Activated naive CD4-positive, alpha-beta T cell treated with anti-CD3 and anti-CD28 coated beads, Interleukin-2, amount 50 U/mL, for 24 hours (primary cell): ENCODE data around the gene PRKAR1B.

Experiments
- H3K27ac Mint-ChIP-seq: one replicate; pipeline ENCODE4 v1.8.0; 2021; ENCODE audit warnings: mild to moderate bottlenecking, mixed read lengths
- H3K27me3 Mint-ChIP-seq: one replicate; pipeline ENCODE4 v1.8.0; 2021; ENCODE audit warnings: mixed read lengths
- H3K36me3 Mint-ChIP-seq: one replicate; pipeline ENCODE4 v1.8.0; 2021; ENCODE audit warnings: mixed read lengths
- H3K4me1 Mint-ChIP-seq: one replicate; pipeline ENCODE4 v1.8.0; 2021; ENCODE audit warnings: mixed read lengths
- H3K4me3 Mint-ChIP-seq: one replicate; pipeline ENCODE4 v1.8.0; 2021; ENCODE audit warnings: mild to moderate bottlenecking, mixed read lengths
- H3K9me3 Mint-ChIP-seq: one replicate; pipeline ENCODE4 v1.8.0; 2021; ENCODE audit warnings: mixed read lengths

The PRKAR1B gene

GRCh38 chr7:514651-515598 lies 212.2 kb downstream of the PRKAR1B start:
- H3K9me3 Mint-ChIP-seq = no peaks in the 10 kb centered on the region
- H3K27me3 Mint-ChIP-seq = peaks cover 18% of the 10 kb centered on the region
- H3K4me1 Mint-ChIP-seq = peaks cover 18% of the 10 kb centered on the region
- peaks cover 4% of the 10 kb centered on the region for H3K36me3 Mint-ChIP-seq
- H3K27ac Mint-ChIP-seq = peak overlapping the region; percentile 12
- peak overlapping the region; percentile 15 for H3K4me3 Mint-ChIP-seq

GRCh38 chr7:514242-514641 lies 212.8 kb downstream of the PRKAR1B start:
- Mint-ChIP-seq H3K4me1 (peaks cover 18% of the 10 kb centered on the region), H3K36me3 (peaks cover 4% of the 10 kb centered on the region), H3K27me3 (peaks cover 18% of the 10 kb centered on the region), H3K27ac (no peak overlapping the region), H3K9me3 (no peaks in the 10 kb centered on the region), H3K4me3 (no peak overlapping the region)

GRCh38 chr7:513521-514166 lies 213.4 kb downstream of the PRKAR1B start:
- Mint-ChIP-seq H3K36me3 (peaks cover 4% of the 10 kb centered on the region), H3K4me3 (no peak overlapping the region), H3K9me3 (no peaks in the 10 kb centered on the region), H3K27me3 (peaks cover 18% of the 10 kb centered on the region), H3K27ac (no peak overlapping the region), H3K4me1 (peaks cover 17% of the 10 kb centered on the region)

GRCh38 chr7:512541-513311 lies 214.4 kb downstream of the PRKAR1B start:
- H3K27me3 Mint-ChIP-seq = peaks cover 15% of the 10 kb centered on the region
- H3K36me3 Mint-ChIP-seq = peaks cover 4% of the 10 kb centered on the region
- no peaks in the 10 kb centered on the region for H3K9me3 Mint-ChIP-seq
- peaks cover 11% of the 10 kb centered on the region for H3K4me1 Mint-ChIP-seq
- H3K4me3 Mint-ChIP-seq = no peak overlapping the region
- peak overlapping the region; percentile 72 for H3K27ac Mint-ChIP-seq

GRCh38 chr7:512146-512510 lies 215.0 kb downstream of the PRKAR1B start:
- Mint-ChIP-seq H3K9me3 (no peaks in the 10 kb centered on the region), H3K4me3 (no peak overlapping the region), H3K27me3 (peaks cover 13% of the 10 kb centered on the region), H3K4me1 (peaks cover 10% of the 10 kb centered on the region), H3K36me3 (peaks cover 4% of the 10 kb centered on the region), H3K27ac (peak overlapping the region; percentile 72)

- H3K36me3 Mint-ChIP-seq = peaks cover 4% of the 10 kb centered on the region
- no peaks in the 10 kb centered on the region for H3K9me3 Mint-ChIP-seq
- H3K27me3 Mint-ChIP-seq = peaks cover 13% of the 10 kb centered on the region
- no peak overlapping the region for H3K27ac Mint-ChIP-seq
- H3K4me1 Mint-ChIP-seq = peaks cover 10% of the 10 kb centered on the region
- H3K4me3 Mint-ChIP-seq = no peak overlapping the region
Measured at GRCh38 chr7:511476-512145, 215.5 kb downstream of the PRKAR1B start.

GRCh38 chr7:510782-511281 lies 216.2 kb downstream of the PRKAR1B start:
- H3K27me3 Mint-ChIP-seq = peaks cover 10% of the 10 kb centered on the region
- H3K4me3 Mint-ChIP-seq = no peak overlapping the region
- no peaks in the 10 kb centered on the region for H3K9me3 Mint-ChIP-seq
- peaks cover 4% of the 10 kb centered on the region for H3K36me3 Mint-ChIP-seq
- peaks cover 6% of the 10 kb centered on the region for H3K4me1 Mint-ChIP-seq
- H3K27ac Mint-ChIP-seq = no peak overlapping the region

GRCh38 chr7:510131-510481 lies 217.0 kb downstream of the PRKAR1B start:
- Mint-ChIP-seq H3K4me1 (peaks cover 6% of the 10 kb centered on the region), H3K27me3 (peaks cover 8% of the 10 kb centered on the region), H3K4me3 (no peak overlapping the region), H3K27ac (no peak overlapping the region), H3K9me3 (no peaks in the 10 kb centered on the region), H3K36me3 (peaks cover 4% of the 10 kb centered on the region)

GRCh38 chr7:509426-510130 lies 217.5 kb downstream of the PRKAR1B start:
- Mint-ChIP-seq H3K4me1 (peaks cover 6% of the 10 kb centered on the region), H3K9me3 (no peaks in the 10 kb centered on the region), H3K4me3 (no peak overlapping the region), H3K36me3 (peaks cover 4% of the 10 kb centered on the region), H3K27ac (no peak overlapping the region), H3K27me3 (peaks cover 5% of the 10 kb centered on the region)

- Mint-ChIP-seq H3K4me3 (no peak overlapping the region), H3K27me3 (peaks cover under 1% of the 10 kb centered on the region), H3K4me1 (peaks cover 1% of the 10 kb centered on the region), H3K36me3 (peaks cover under 1% of the 10 kb centered on the region), H3K27ac (no peak overlapping the region), H3K9me3 (no peaks in the 10 kb centered on the region)
Measured at GRCh38 chr7:508461-509170, 218.5 kb downstream of the PRKAR1B start.

- H3K27me3 Mint-ChIP-seq = no peaks in the 10 kb centered on the region
- no peaks in the 10 kb centered on the region for H3K36me3 Mint-ChIP-seq
- no peaks in the 10 kb centered on the region for H3K4me1 Mint-ChIP-seq
- H3K4me3 Mint-ChIP-seq = no peak overlapping the region
- no peak overlapping the region for H3K27ac Mint-ChIP-seq
- H3K9me3 Mint-ChIP-seq = no peaks in the 10 kb centered on the region
Measured at GRCh38 chr7:507623-508300, 219.3 kb downstream of the PRKAR1B start.

GRCh38 chr7:506921-507622 lies 220.0 kb downstream of the PRKAR1B start:
- Mint-ChIP-seq H3K27ac (no peak overlapping the region), H3K9me3 (no peaks in the 10 kb centered on the region), H3K27me3 (no peaks in the 10 kb centered on the region), H3K4me3 (no peak overlapping the region), H3K4me1 (no peaks in the 10 kb centered on the region), H3K36me3 (no peaks in the 10 kb centered on the region)

GRCh38 chr7:506391-506831 lies 220.7 kb downstream of the PRKAR1B start:
- H3K4me1 Mint-ChIP-seq = no peaks in the 10 kb centered on the region
- no peak overlapping the region for H3K4me3 Mint-ChIP-seq
- H3K27me3 Mint-ChIP-seq = no peaks in the 10 kb centered on the region
- H3K27ac Mint-ChIP-seq = no peak overlapping the region
- no peaks in the 10 kb centered on the region for H3K9me3 Mint-ChIP-seq
- H3K36me3 Mint-ChIP-seq = no peaks in the 10 kb centered on the region
